DMS153 treated with DMSO at 0.1 percent for 48 hours (cell line): ENCODE measurements around the gene ADO.
"Not testable (repeated sequence)": the region's sequence is repeated elsewhere in the genome, so short reads cannot be mapped to it uniquely, and the experiment has no call there.

Experiments
- DNase-seq: peaks from one replicate; lab custom pipeline; 2025; ENCODE audit not compliant: unreplicated experiment; lab: John Stamatoyannopoulos, UW

The ADO gene

GRCh38 chr10:62804356-62805230 is at the start of gene ADO:
ADO (plus strand) TSS chr10:62804720; CDS start chr10:62805060, 340 bp downstream.
- DNase-seq: peak; percentile 87

- no peak for DNase-seq
Measured at GRCh38 chr10:62754963-62755362, 49.6 kb upstream of the ADO start.

GRCh38 chr10:62755662-62756653 is 48.6 kb upstream of the ADO start:
- no peak for DNase-seq

GRCh38 chr10:62759599-62760175 is 44.8 kb upstream of the ADO start:
- no peak for DNase-seq

GRCh38 chr10:62760401-62760800 is 44.1 kb upstream of the ADO start:
- no peak for DNase-seq

- no peak for DNase-seq
Measured at GRCh38 chr10:62761115-62761514, 43.4 kb upstream of the ADO start.

GRCh38 chr10:62763155-62763554 is 41.4 kb upstream of the ADO start:
- no peak for DNase-seq

- no peak for DNase-seq
Measured at GRCh38 chr10:62764011-62764410, 40.5 kb upstream of the ADO start.

- no peak for DNase-seq
Measured at GRCh38 chr10:62765726-62766125, 38.8 kb upstream of the ADO start.

GRCh38 chr10:62766386-62766785 is 38.1 kb upstream of the ADO start:
- DNase-seq: no peak

GRCh38 chr10:62769574-62770242 is 34.8 kb upstream of the ADO start:
- DNase-seq: no peak

GRCh38 chr10:62772186-62772974 is 32.1 kb upstream of the ADO start:
- DNase-seq: no peak

GRCh38 chr10:62778125-62778524 is 26.4 kb upstream of the ADO start:
- no peak for DNase-seq

GRCh38 chr10:62779487-62780248 is 24.9 kb upstream of the ADO start:
- no peak for DNase-seq

GRCh38 chr10:62784537-62784936 is 20.0 kb upstream of the ADO start:
- not testable (repeated sequence) for DNase-seq

- DNase-seq: not testable (repeated sequence)
Measured at GRCh38 chr10:62788285-62788684, 16.2 kb upstream of the ADO start.

GRCh38 chr10:62788861-62789467 is 15.6 kb upstream of the ADO start:
- DNase-seq: no peak

- DNase-seq: no peak
Measured at GRCh38 chr10:62790019-62790555, 14.4 kb upstream of the ADO start.

- DNase-seq: no peak
Measured at GRCh38 chr10:62790571-62790970, 13.9 kb upstream of the ADO start.
